ENCODE measurements around the gene JSRP1.

DNA sequence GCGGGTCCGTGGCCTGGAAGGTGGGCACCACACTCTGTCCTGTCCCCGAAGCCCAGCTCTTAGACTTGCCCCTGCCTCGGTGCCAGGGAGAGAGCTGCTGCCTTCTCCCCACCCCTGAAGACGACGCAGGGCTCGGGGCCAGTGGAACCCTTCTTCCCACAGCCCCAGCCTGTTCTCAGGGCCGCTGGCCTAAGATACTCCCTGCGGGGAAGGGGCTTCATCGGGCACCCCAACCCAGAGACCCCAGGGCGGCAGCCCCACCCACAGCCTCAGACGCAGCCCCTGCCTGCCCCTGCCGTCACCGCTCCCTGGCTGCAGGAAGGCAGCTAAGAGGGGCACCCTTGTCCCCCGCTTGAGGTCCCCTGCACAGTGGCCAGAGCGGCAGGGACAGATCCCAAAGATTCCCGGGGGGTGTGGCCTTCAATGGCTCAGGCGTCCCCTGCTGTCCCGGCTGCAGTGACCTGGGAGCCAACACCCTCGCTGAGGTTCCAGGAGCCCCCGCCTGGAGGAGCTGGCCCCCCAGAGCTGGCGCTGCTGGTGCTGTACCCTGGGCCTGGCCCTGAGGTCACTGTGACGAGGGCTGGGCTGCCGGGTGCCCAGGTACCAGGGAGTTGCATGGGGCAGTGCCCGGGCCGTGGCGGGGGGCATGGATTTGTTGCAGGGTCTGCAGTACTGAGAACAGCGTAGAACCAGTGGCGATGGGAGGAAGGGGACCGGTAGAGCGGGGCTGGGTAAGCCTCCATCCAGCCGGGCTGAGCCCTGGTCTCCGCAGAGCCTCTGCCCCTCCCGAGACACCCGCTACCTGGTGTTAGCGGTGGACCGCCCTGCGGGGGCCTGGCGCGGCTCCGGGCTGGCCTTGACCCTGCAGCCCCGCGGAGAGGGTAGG is 6.1 kb downstream of the JSRP1 start:
- TF ChIP-seq, protein P1, sequence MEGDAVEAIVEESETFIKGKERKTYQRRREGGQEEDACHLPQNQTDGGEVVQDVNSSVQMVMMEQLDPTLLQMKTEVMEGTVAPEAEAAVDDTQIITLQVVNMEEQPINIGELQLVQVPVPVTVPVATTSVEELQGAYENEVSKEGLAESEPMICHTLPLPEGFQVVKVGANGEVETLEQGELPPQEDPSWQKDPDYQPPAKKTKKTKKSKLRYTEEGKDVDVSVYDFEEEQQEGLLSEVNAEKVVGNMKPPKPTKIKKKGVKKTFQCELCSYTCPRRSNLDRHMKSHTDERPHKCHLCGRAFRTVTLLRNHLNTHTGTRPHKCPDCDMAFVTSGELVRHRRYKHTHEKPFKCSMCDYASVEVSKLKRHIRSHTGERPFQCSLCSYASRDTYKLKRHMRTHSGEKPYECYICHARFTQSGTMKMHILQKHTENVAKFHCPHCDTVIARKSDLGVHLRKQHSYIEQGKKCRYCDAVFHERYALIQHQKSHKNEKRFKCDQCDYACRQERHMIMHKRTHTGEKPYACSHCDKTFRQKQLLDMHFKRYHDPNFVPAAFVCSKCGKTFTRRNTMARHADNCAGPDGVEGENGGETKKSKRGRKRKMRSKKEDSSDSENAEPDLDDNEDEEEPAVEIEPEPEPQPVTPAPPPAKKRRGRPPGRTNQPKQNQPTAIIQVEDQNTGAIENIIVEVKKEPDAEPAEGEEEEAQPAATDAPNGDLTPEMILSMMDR (IDR thresholded peaks at IDR 0.05; ENCODE audit: low read depth, low read length, missing input control) = no peak
- TF ChIP-seq, protein P2, sequence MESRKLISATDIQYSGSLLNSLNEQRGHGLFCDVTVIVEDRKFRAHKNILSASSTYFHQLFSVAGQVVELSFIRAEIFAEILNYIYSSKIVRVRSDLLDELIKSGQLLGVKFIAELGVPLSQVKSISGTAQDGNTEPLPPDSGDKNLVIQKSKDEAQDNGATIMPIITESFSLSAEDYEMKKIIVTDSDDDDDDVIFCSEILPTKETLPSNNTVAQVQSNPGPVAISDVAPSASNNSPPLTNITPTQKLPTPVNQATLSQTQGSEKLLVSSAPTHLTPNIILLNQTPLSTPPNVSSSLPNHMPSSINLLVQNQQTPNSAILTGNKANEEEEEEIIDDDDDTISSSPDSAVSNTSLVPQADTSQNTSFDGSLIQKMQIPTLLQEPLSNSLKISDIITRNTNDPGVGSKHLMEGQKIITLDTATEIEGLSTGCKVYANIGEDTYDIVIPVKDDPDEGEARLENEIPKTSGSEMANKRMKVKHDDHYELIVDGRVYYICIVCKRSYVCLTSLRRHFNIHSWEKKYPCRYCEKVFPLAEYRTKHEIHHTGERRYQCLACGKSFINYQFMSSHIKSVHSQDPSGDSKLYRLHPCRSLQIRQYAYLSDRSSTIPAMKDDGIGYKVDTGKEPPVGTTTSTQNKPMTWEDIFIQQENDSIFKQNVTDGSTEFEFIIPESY (IDR thresholded peaks at IDR 0.05) = no peak
- TF ChIP-seq, protein P3, sequence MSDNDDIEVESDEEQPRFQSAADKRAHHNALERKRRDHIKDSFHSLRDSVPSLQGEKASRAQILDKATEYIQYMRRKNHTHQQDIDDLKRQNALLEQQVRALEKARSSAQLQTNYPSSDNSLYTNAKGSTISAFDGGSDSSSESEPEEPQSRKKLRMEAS (IDR thresholded peaks at IDR 0.05) = no peak
- TF ChIP-seq, protein P4, sequence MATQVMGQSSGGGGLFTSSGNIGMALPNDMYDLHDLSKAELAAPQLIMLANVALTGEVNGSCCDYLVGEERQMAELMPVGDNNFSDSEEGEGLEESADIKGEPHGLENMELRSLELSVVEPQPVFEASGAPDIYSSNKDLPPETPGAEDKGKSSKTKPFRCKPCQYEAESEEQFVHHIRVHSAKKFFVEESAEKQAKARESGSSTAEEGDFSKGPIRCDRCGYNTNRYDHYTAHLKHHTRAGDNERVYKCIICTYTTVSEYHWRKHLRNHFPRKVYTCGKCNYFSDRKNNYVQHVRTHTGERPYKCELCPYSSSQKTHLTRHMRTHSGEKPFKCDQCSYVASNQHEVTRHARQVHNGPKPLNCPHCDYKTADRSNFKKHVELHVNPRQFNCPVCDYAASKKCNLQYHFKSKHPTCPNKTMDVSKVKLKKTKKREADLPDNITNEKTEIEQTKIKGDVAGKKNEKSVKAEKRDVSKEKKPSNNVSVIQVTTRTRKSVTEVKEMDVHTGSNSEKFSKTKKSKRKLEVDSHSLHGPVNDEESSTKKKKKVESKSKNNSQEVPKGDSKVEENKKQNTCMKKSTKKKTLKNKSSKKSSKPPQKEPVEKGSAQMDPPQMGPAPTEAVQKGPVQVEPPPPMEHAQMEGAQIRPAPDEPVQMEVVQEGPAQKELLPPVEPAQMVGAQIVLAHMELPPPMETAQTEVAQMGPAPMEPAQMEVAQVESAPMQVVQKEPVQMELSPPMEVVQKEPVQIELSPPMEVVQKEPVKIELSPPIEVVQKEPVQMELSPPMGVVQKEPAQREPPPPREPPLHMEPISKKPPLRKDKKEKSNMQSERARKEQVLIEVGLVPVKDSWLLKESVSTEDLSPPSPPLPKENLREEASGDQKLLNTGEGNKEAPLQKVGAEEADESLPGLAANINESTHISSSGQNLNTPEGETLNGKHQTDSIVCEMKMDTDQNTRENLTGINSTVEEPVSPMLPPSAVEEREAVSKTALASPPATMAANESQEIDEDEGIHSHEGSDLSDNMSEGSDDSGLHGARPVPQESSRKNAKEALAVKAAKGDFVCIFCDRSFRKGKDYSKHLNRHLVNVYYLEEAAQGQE (IDR thresholded peaks at IDR 0.05) = no peak
- TF ChIP-seq, protein P5, sequence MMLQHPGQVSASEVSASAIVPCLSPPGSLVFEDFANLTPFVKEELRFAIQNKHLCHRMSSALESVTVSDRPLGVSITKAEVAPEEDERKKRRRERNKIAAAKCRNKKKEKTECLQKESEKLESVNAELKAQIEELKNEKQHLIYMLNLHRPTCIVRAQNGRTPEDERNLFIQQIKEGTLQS (IDR thresholded peaks at IDR 0.05) = no peak
- TF ChIP-seq FOXA1 (IDR thresholded peaks at IDR 0.05) (no peak), RAD21 (IDR thresholded peaks at IDR 0.05) (no peak), EGR1 (IDR thresholded peaks at IDR 0.05; ENCODE audit: low read depth in 2 of 2) (no peak), JUND (IDR thresholded peaks at IDR 0.05) (no peak), GABPA (IDR thresholded peaks at IDR 0.05 in 1 of 2, conservative IDR thresholded peaks at IDR 0.05 in 1 of 2) (no peak), SP1 (IDR thresholded peaks at IDR 0.05) (no peak), TAF1 (conservative IDR thresholded peaks at IDR 0.05) (no peak)
